ENCODE measurements around the gene CREB3L2.
"Not testable (repeated sequence)": the region's sequence is repeated elsewhere in the genome, so short reads cannot be mapped to it uniquely, and the experiment has no call there.

Gene CREB3L2

DNA sequence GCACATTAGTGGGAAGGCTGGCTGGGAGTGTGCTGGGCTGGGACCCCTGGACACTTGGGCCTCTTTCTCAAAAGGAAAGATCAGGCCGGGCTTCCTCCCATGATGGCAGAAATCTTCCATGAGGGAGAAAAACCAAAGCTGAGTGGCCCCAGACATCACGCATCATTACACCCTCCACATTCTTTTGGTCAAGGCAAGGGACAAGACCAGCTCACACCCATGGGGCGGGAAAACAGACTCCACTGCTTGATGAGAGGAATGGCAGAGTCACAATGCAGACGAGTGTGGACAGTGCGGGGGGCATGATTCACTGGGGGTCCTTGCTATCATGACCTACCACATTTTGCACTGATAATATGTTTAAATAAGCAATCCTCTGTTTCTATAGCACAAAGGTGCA, 73.3 kb downstream of the CREB3L2 start:
- no peak for DNase-seq

DNA sequence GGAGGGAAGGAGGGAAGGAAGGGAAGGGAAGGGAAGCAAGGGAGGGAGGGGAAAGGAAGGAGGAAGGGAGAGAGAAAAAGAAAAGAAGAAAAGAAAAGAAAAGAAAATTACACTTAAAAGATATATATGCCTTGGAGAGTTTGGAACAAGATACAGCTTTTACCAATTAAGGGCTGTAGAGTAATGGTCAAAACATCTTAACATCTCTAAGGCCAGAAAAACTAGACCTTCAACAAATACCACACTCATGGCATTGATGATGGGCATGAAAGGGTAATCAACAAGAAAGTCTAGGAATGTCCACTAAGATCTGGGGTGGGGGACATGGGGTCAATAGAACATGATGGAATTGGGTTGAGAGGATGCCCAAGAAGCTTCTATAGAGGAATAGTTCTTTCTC, 74.5 kb downstream of the CREB3L2 start:
- DNase-seq, result no peak

DNA sequence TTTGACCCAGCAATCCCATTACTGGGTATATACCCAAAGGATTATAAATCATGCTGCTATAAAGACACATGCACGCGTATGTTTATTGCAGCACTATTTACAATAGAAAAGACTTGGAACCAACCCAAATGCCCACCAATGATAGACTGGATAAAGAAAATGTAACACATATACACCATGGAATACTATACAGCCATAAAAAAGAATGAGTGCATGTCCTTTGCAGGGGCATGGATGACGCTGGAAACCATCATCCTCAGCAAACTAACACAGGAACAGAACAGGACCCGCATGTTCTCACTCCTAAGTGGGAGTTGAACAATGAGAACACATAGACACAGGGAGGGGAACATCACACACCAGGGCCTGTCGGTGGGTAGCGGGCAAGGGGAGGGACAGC, 75.7 kb downstream of the CREB3L2 start:
- DNase-seq, result not testable (repeated sequence)

DNA sequence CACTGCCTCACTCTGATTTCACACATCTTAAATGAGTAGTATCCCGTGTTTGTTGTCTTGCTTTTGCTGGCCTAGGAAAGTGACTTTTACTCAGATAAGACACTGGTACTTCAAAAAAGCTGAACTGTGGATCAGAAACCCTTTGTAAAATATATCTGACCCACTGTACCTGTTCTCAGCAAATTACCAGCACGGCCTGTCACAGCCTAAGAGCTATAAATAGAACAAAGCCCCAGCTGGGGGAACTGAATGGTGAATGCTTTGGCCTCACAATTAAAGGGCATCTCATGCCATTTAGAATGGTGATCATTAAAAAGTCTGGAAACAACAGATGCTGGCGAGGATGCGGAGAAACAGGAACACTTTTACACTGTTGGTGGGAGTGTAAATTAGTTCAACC, 76.1 kb downstream of the CREB3L2 start:
- no peak for DNase-seq

DNA sequence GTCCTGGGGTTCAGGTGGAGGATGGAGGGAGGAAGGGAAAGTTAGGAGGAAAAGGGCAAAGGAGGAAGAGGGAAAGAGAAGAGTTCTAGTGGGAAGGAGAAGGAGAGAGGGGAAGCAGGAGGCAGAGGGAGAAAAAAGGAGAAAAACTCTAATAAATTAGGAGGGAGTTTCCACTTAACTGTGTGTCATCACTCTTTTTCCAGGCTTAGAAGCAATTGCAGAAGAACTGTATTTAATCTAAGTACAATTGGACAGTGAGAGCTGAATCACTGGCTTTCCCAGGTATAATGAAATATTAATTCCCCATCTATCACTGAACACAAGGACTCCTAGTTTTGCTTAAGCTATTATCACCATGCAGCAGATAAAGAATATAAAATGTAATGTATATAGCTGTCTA, 76.8 kb downstream of the CREB3L2 start:
- DNase-seq, result no peak

DNA sequence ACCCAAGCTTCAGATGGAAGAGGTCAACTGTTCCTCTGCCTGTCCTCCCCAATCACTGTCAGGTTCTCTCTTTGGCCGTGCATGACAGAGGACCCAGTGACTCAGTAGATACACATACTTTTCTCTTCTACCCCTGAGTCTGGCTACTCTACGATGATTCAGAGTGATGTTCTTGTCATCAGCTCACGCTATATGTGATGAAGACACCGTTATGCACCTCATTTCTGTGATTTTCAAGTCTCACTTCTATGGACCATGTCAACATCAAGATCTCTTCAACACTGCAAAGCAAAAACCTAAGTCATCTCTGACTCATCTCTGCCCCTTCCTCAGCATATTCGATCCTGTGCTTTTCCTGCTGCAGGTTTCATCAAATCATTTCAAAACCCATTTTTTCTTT, 78.5 kb downstream of the CREB3L2 start:
- no peak for DNase-seq

DNA sequence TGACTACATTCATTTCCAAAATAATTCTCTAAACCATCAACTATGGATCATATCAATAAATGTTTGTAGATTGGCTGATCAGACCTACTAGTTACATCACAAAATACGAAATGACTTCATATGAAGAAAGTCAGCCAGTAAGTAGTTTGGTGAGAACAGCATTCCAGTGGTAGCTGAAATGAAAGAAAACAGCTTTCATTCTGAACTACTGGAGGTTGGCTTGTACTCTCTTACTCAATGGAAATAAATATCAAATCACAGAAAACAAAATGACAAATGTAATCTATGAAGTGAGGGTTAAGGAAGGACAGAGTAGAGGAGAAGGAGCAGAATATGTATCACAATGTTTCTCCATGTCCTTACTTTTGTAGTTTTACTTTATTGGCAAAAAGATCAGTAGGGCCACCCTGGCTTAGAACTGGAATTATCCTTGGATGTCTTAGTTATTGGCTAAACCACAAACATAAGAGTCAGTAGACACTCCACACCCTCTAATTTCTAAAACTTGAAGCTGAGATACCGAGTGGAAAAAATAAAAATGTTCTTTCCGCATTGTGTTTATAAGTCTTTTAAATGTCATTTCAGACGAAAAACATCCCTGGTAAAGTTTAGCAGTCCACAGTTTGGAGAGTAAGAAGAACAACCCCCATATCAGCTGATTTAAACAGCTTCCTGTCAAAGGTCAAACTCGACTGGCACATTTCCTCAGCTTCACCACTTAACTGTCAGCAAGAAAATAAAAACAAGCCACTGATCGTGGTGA, 81.1 kb downstream of the CREB3L2 start:
- no peak for DNase-seq

DNA sequence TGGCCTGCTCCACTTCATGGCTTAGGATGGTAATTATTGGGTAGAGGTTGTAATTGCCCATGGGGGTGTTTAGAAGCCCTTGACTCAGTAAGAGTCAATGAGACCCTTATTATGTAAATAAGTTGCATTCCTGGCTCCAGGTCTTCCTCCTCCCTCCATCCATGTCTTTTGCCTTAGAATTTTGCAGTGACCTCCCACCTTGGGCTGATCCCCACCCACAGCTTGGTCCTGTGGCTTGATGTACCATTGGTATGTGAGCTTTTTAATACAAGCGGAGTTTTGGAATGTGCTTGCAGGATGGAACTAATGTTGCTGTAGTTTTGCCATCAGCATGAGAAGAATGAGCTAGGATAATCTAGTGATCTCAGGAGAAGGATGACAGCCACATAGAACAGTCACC, 81.9 kb downstream of the CREB3L2 start:
- DNase-seq, result no peak

DNA sequence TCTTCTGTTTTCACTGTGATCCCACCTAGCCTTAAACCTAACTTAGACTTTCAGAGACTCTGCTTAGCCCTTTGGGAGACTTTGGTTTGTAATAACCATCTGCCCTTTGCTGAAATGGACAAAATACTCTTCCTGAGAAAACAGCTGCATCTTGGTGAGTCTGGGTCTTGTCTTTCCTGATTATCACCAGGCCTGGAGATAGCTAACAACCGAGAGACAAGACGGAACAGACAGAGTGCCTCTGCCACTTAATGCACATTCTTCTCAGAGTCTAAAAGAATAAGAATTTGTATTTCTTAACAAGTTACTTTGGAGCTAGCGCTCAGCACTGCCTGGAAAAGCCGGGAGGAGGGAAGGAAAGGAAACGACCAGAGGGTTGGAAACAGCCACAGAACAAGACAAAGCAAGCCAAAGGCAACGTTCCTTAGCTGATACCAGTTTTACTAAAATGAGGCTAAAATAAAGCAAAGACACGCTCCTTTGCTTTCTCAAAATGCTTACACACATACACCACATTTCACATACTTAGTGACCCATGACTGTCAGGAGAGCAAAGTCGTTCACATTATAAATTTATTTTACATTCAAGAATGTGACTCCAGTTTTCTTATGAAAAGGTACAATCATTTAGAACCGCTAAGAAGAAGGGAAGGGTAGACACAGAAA, 84.8 kb downstream of the CREB3L2 start:
- no peak for DNase-seq

DNA sequence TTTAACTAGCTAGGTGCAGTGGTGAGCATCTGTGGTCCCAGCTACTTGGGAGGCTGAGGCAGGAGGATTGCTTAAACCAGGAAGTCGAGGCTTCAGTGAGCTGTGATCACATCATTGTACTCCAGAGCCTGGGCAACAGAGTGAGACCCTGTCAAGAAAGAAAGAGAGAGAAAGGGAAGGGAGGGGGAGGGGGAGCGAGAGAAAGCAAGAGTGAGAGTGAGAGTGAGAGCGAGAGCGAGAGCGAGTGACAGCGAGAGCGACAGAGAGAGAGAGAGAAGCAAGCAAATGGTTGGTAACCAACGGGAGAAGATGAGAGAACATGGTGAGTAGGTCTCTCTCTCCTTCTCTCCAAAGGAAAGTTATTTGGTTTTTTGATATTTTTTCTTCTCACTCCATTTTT, 85.3 kb downstream of the CREB3L2 start:
- no peak for DNase-seq

DNA sequence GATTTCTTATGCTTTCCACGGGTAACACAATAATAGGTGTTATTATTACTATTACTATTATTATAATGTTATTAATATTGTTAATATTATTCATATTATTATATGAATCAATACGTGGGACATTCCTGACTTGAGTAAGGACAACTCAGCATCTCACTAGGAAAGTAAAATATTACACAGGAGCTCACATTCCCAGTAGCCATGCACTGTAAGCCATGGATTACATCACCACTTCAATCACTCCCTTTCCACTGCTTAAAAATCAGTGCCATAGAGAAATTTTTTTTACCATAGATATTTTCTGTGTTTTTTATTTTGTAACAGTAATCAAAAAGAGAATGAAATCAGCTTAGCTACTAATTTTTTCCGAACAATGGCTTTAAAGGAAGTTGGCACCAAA, 86.6 kb downstream of the CREB3L2 start:
- no peak for DNase-seq

DNA sequence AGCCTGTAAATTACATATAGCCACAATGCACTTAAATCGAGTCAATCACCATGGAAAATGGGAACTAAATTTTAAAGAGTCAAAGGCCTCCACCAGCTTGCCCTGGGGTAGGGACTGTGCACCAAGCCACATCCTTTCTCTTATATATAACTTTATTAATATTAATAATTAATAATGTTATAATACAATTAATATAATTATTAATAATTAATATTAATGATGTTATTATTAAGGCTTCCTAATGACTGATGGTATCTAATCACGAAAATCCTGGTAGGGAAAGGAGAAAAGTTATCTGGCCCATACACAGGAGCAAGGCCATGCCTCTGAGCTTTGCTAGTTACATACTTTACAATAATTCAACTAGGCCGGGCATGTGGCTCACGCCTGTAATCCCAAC, 87.9 kb downstream of the CREB3L2 start:
- no peak for DNase-seq

DNA sequence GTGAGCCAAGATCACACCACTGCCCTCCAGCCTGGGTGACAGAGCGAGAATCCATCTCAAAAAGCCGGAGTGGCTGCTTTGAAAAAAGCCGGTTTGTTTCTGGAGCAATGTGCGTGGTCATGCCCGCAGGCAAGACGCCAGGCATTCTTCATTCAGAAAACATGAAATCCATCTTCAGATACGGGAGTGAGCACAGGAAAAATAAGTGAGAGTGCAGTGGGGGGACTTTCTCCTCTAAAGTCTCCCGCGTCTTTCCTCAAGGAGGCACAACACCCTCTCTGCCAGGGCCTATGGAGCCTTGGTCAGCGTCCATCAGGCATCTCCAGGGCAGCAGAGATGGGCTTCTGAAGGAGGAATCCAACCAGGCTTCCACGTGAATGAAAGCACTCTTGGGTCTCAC, 92.8 kb downstream of the CREB3L2 start:
- DNase-seq, result no peak

DNA sequence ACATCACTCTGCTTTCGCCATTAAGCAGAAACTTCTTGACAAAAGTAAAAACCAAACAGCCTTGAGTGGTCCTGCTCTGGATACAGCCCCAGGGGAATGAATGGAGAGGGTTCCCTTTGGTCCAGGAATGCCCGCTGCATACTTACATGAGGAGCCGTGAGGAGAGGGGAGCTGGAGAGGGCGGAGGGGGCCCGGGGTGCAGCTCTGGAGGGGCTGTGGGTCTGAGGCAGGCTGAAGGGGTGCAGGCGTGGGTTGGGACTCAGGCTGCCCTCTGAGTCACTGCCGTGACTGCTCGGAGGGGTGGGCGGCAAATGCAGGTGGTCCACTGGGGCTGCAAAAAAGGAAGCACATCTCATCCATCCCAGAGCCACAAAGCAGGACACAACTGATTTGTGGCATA, 93.8 kb downstream of the CREB3L2 start:
- DNase-seq, result no peak

DNA sequence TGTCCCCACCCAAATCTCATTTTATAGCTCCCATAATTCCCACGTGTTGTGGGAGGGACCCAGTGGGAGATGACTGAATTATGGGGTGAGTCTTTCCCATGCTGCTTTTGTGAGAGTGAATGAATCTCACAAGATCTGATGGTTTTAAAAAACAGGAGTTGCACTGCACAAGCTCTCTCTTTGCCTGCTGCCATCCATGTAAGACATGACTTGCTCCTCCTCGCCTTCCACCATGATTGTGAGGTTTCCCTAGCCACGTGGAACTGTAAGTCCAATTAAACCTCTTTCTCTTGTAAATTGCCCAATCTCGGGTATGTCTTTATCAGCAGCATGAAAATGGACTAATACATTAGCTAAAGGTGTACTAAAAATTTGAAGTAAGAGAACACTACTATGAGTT, 95.2 kb downstream of the CREB3L2 start:
- DNase-seq, result not testable (repeated sequence)

DNA sequence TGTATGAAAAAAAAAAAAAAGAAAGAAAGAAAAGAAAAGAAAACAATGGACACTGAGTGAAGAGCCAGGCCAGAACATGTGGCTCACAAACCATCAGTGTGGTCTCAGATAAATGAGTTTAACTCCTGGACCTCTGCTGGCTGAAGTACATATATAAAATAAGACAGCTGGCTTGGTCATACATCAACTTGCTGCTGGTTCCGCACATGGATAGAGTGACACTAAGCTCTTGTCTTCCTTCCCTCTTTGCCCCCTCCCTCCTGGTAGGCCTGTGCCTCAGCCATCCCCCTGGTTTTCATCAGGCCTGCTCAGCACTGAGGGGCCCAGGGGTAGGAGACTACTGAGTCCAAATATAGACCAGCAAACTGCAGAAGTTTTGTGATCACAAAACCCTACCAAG, 97.1 kb downstream of the CREB3L2 start:
- DNase-seq, result no peak

DNA sequence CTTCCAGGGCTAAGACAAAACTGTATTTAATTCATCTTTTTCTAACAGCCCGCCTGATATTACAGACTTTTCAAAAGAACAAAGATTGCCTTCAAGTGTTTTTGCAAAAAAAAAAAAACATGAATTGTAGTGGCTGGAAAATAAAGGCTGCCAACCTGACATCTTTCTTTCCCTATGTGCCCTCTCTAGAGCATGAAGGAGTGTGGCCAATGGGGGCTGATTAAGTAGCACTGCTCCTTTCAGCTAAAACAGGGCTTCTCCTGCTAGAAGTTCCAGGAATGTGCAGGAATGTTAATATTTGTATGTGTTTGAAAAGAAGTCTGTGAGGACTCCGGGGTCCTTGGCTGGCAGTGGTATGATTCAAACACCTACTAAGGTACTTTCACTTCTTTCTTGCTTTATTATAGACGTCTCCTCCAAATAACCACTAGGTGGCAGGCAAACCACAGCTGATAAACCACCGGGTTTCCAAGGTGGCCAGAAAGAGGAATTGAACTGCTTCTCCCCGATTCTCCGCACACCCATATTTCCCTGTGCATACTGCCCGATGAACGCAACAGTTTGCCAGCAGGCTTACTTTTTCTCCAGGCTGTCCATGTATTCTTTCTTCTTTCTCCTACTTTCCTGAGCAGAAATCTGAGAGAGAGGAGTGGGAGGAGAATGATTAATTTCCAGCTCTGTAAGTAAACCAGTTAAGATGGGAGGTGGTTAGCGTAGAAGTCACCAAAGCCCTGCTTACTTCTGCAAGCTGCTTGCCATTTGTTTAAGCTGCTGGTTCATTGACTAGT, 98.3 kb downstream of the CREB3L2 start:
- peak; percentile 76 for DNase-seq

DNA sequence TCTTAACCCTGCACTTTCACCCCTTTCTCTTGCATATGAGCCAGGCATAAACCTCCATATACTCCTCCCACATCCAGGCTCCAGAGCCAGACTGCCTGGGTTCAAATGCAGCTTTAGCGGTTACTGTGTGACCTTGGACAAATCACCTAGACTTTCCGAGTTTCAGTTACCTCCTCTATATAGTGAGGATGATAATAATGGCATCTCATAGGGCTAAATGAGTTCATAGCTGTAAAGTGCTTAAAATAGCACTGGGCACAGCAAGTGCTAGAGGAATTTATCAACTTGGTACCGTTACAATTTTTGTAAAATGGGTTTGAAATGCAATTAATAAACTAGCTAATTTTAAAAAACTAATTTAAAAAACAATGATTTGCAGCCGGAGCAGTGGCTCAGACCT, 101.7 kb downstream of the CREB3L2 start:
- DNase-seq, result no peak

DNA sequence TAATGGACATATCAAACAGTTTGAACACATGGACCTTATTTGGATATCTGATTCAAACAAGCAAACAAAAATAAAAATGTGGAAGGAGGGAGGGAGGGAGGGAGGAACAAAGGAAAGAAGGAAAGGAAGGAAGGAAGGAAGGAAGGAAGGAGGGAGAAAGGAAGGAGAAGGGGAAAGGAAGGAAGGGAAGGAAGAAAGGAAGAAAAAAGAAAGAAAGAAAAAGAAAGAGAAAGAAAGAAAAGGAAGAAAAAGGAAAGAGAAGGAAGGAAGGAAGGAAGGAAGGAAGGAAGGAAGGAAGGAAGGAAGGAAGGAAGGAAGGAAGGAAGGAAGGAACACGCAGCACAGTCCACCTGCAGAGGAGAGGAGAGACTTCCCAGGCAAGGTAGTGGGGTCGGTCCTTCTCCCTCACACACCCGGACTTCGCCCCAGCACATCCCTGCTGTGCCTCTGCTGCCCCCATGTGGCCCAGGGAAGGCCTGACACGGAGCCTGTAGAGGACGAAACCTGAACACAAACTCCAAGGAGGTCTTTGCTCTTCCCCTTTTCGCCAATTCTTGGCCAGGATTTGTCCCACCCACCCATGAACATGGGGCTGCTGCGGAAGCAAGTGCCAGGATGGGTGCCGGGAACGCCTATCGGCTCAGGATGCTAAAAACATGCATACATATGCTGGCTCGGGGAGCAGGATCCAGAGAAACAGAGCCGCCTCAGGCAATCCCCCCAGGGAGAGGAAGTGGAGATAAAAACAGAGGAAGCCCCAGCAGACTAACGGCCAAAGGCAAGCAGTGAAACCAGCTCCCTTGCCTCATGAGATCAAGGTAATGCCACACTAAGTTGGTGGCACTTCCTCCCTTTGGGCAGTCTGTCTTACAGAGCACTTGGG, 102.8 kb downstream of the CREB3L2 start:
- DNase-seq, result peak; percentile 84

DNA sequence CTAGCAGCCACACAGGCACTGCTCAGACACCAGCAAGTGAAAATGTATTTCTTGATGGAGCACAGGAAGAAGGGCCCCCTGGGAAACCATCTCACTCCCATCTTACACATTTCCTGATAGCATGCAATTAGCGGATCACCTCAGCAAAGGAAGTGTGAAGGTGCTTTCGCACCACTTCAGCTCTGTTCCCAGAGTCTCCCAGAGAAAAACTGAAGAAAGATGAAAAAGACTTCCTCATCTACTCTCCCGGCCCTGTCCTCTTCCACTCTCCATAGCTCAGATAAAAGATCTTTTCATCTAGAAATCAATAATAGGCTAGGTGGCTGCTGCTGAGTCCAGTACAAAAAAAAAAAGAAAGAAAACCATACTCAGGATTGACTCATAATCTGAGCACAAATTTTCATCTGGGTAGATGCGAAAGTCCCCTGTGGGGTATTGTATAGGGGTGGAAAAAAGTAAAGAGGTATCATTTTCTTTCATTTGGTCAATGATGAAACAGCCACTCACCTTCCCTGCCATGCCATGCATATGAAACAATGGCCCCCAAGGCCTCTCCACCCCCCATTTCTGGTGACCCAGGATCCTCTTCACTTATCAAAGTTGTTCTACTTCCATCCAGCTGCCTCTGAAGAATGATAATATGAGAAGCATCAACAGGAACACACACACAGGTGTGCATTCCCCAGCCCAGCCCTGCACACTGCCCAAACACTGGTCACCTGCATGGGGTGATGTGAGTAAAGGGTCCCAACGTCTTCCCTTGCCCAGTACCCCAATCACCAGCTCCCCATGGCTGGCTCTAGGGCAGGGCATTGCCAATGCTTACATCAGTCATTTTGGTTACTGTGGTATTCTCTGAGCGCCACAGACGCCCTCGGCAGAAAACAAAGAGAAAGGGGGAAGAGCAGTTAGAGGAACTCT, 106.3 kb downstream of the CREB3L2 start:
- no peak for DNase-seq

DNA sequence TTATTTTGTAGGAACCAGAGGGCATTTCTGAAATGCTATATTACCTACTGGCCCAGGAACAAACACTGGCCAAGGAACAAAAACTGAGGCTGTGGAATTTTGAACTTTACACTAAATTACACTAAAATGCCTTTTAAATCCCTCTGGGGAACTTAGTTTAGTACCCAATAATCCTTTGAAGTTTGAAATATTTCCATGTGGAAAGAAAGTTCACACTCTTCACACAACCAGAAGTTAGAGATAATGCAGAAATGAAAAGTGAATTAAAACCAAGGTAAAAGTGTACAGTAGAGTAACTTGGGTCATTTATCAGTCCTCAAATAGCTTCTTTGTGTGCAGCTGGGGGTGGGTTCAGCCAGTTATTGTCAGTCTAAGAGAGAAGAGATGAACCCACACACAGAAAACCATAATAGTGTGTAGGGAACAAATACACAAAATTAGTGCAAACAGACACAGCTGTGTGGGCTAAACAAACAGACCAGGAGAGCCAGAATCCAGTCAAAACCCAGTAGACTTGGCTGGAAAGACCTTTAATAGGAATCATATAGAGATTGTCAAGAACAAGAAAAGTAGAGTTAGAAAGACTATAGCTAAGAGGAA, 108.6 kb downstream of the CREB3L2 start:
- no peak for DNase-seq

Data from NCI-H526 treated with DMSO at 0.1 percent for 48 hours (cell line).